ENCODE measurements around the gene PIWIL4.

GRCh38 chr11:94544646-94545263, 22.4 kb upstream of the PIWIL4 start:
- TF ChIP-seq, protein P1, sequence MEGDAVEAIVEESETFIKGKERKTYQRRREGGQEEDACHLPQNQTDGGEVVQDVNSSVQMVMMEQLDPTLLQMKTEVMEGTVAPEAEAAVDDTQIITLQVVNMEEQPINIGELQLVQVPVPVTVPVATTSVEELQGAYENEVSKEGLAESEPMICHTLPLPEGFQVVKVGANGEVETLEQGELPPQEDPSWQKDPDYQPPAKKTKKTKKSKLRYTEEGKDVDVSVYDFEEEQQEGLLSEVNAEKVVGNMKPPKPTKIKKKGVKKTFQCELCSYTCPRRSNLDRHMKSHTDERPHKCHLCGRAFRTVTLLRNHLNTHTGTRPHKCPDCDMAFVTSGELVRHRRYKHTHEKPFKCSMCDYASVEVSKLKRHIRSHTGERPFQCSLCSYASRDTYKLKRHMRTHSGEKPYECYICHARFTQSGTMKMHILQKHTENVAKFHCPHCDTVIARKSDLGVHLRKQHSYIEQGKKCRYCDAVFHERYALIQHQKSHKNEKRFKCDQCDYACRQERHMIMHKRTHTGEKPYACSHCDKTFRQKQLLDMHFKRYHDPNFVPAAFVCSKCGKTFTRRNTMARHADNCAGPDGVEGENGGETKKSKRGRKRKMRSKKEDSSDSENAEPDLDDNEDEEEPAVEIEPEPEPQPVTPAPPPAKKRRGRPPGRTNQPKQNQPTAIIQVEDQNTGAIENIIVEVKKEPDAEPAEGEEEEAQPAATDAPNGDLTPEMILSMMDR (IDR thresholded peaks at IDR 0.05), result no peak
- TF ChIP-seq POLR2A (IDR thresholded peaks at IDR 0.05), result no peak
